Stimulated activated CD4-positive, alpha-beta T cell treated with anti-CD3 and anti-CD28 coated beads, TNF-alpha, amount 100 ng/mL, for 4 hours (primary cell): ENCODE measurements around the gene PRKCA.
"Not testable (repeated sequence)": the region's sequence is repeated elsewhere in the genome, so short reads cannot be mapped to it uniquely, and the experiment has no call there.

Source experiments
- DNase-seq, 3 experiments: peaks; one replicate each; pipeline ENCODE4 v3.0.0-alpha.2; 2020; ENCODE audit warnings: low read depth in 3 of 3

The PRKCA gene

GRCh38 chr17:66386498-66387351, 84.3 kb downstream of the PRKCA start:
- no peak for DNase-seq

GRCh38 chr17:66387392-66387981, 85.1 kb downstream of the PRKCA start:
- DNase-seq: no peak

- no peak for DNase-seq
These were observed 90.5 kb downstream of the PRKCA start for GRCh38 chr17:66392783-66393437.

- no peak for DNase-seq
These were observed 93.5 kb downstream of the PRKCA start for GRCh38 chr17:66395961-66396360.

GRCh38 chr17:66397486-66397885, 95.1 kb downstream of the PRKCA start:
- DNase-seq: no peak

- DNase-seq: no peak
These were observed 95.6 kb downstream of the PRKCA start for GRCh38 chr17:66398059-66398458.

GRCh38 chr17:66398617-66399016, 96.2 kb downstream of the PRKCA start:
- no peak for DNase-seq

- DNase-seq: no peak
These were observed 97.0 kb downstream of the PRKCA start for GRCh38 chr17:66399441-66399840.

GRCh38 chr17:66400041-66400688, 97.8 kb downstream of the PRKCA start:
- DNase-seq: not testable (repeated sequence)

- DNase-seq: no peak
These were observed 98.3 kb downstream of the PRKCA start for GRCh38 chr17:66400698-66401097.

- DNase-seq: no peak
These were observed 99.0 kb downstream of the PRKCA start for GRCh38 chr17:66401364-66401763.

- DNase-seq: no peak
These were observed 101.6 kb downstream of the PRKCA start for GRCh38 chr17:66403846-66404556.

- DNase-seq: no peak
These were observed 103.6 kb downstream of the PRKCA start for GRCh38 chr17:66405836-66406677.

GRCh38 chr17:66406701-66407644, 104.6 kb downstream of the PRKCA start:
- DNase-seq: no peak

GRCh38 chr17:66407864-66408263, 105.5 kb downstream of the PRKCA start:
- no peak for DNase-seq

GRCh38 chr17:66411520-66411919, 109.1 kb downstream of the PRKCA start:
- DNase-seq: no peak

GRCh38 chr17:66412857-66413558, 110.6 kb downstream of the PRKCA start:
- DNase-seq: no peak

GRCh38 chr17:66413559-66414520, 111.4 kb downstream of the PRKCA start:
- no peak for DNase-seq
